Neural progenitor cell (in vitro differentiated cells): ENCODE results near the gene POLR1C. TPM values are rescaled to one million over a fixed set of nuclear protein-coding genes. Genes with fewer than 3 reads are reported as not detected.

Source experiments
- DNase-seq: peaks from one replicate; pipeline ENCODE4 v3.0.0-alpha.2; 2016; ENCODE audit warnings: low spot score
- H2AFZ ChIP-seq: fragments of 200-600 bp; sonication (generic); replicated peaks from 2 replicates; pipeline ENCODE4 v1.6.1; 2016; ENCODE audit warnings: antibody characterized with exemption
- H3F3A ChIP-seq: fragments of 200-600 bp; sonication (generic); 2 replicates; pipeline ENCODE4 v1.6.1; 2016; ENCODE audit warnings: antibody characterized with exemption, low read depth
- H3K27ac ChIP-seq: fragments of 200-600 bp; sonication (generic); 2 replicates; pipeline ENCODE4 v1.5.1; 2016; ENCODE audit warnings: mild to moderate bottlenecking
- H3K27me3 ChIP-seq: fragments of 200-600 bp; sonication (generic); 2 replicates; pipeline ENCODE4 v1.6.1; 2016; ENCODE audit warnings: mild to moderate bottlenecking, moderate library complexity
- H3K36me3 ChIP-seq: fragments of 200-600 bp; sonication (generic); 2 replicates; pipeline ENCODE4 v1.5.1; 2016
- H3K4me1 ChIP-seq: fragments of 200-600 bp; sonication (generic); 2 replicates; pipeline ENCODE4 v1.6.1; 2016; ENCODE audit warnings: mixed run types
- H3K4me2 ChIP-seq: fragments of 200-600 bp; sonication (generic); 2 replicates; pipeline ENCODE4 v1.6.1; 2016
- H3K4me3 ChIP-seq: fragments of 200-600 bp; sonication (generic); 2 replicates; pipeline ENCODE4 v1.5.1; 2016
- H3K79me2 ChIP-seq: fragments of 200-600 bp; sonication (generic); 2 replicates; pipeline ENCODE4 v1.6.1; 2016; ENCODE audit warnings: low read depth
- H3K9ac ChIP-seq: fragments of 200-600 bp; sonication (generic); 2 replicates; pipeline ENCODE4 v1.6.1; 2016
- H3K9me3 ChIP-seq: fragments of 200-600 bp; sonication (generic); 2 replicates; pipeline ENCODE4 v1.5.1; 2016; ENCODE audit warnings: low read depth
- H4K20me1 ChIP-seq: fragments of 200-600 bp; sonication (generic); 2 replicates; pipeline ENCODE4 v1.6.1; 2016; ENCODE audit warnings: low read depth
- H3K27ac Mint-ChIP-seq: 3 replicates; pipeline ENCODE4 v1.8.0; 2021; ENCODE audit warnings: mixed read lengths
- H3K27me3 Mint-ChIP-seq: 2 replicates; pipeline ENCODE4 v1.8.0; 2022; ENCODE audit warnings: low read depth, mild to moderate bottlenecking, inconsistent platforms, moderate library complexity, mixed read lengths; ENCODE audit not compliant: insufficient read depth
- H3K36me3 Mint-ChIP-seq: 3 replicates; pipeline ENCODE4 v1.8.0; 2021; ENCODE audit warnings: mixed read lengths
- H3K4me1 Mint-ChIP-seq: 3 replicates; pipeline ENCODE4 v1.8.0; 2021; ENCODE audit warnings: mixed read lengths
- H3K4me3 Mint-ChIP-seq: 3 replicates; pipeline ENCODE4 v1.8.0; 2021; ENCODE audit warnings: mild to moderate bottlenecking, moderate library complexity, mixed read lengths
- H3K9me3 Mint-ChIP-seq: 3 replicates; pipeline ENCODE4 v1.8.0; 2020; ENCODE audit warnings: mixed read lengths
- CTCF ChIP-seq: fragments of 200-600 bp; sonication (generic); IDR thresholded peaks from 2 replicates; pipeline ENCODE4 v1.5.1; 2017; ENCODE audit warnings: antibody characterized with exemption, mild to moderate bottlenecking
- EZH2 ChIP-seq: fragments of 200-600 bp; sonication (generic); IDR thresholded peaks from 2 replicates; pipeline ENCODE4 v1.6.1; 2017; ENCODE audit warnings: antibody characterized with exemption, mild to moderate bottlenecking, moderate library complexity
- EZH2phosphoT487 ChIP-seq: fragments of 200-600 bp; sonication (generic); IDR thresholded peaks from 2 replicates; pipeline ENCODE4 v1.6.1; 2017; ENCODE audit warnings: antibody characterized with exemption
- total RNA-seq: library from RNA; depleted of rRNA; stranded (reverse); fragments of >200 nt; gene quantifications from 2 replicates; pipeline ENCODE4 v1.2.3, GENCODE V29; 2015; ENCODE audit warnings: low replicate concordance

POLR1C gene
- total RNA-seq, 1 donor from 2014 or later = 24.4 TPM

GRCh38 chr6:43476746-43477145 lies 40.1 kb upstream of the POLR1C start:
- TF ChIP-seq EZH2phosphoT487 = no peak
- TF ChIP-seq CTCF = no peak
- no peak for TF ChIP-seq EZH2
- peaks cover 17% of the 10 kb centered on the region for H3K4me1 ChIP-seq
- peaks cover 26% of the 10 kb centered on the region for H4K20me1 ChIP-seq
- H3K9ac ChIP-seq = no peak overlapping the region
- no peaks in the 10 kb centered on the region for H3K36me3 ChIP-seq
- H3K4me3 ChIP-seq = peak overlapping the region; percentile 76
- H3K36me3 Mint-ChIP-seq = peaks cover 5% of the 10 kb centered on the region
- DNase-seq = no peak
- no peak overlapping the region for H3K27ac ChIP-seq
- peaks cover 39% of the 10 kb centered on the region for H3K79me2 ChIP-seq
- no peaks in the 10 kb centered on the region for H3K9me3 ChIP-seq
- peak overlapping the region; percentile 94 for H3K4me2 ChIP-seq
- no peaks in the 10 kb centered on the region for H3K27me3 Mint-ChIP-seq
- no peaks in the 10 kb centered on the region for H3K27me3 ChIP-seq
- H2AFZ ChIP-seq = peak overlapping the region; percentile 98
- peak overlapping the region; percentile 64 for H3K27ac Mint-ChIP-seq
- H3K4me3 Mint-ChIP-seq = peak overlapping the region; percentile 90
- H3K9me3 Mint-ChIP-seq = no peaks in the 10 kb centered on the region
- no peaks in the 10 kb centered on the region for H3F3A ChIP-seq
- peaks cover 35% of the 10 kb centered on the region for H3K4me1 Mint-ChIP-seq

GRCh38 chr6:43477235-43478007 lies 39.5 kb upstream of the POLR1C start, which contains the start of gene TJAP1:
TJAP1 (plus strand) TSS chr6:43477570; CDS start chr6:43499002, 21,432 bp downstream.
- H3K27me3 Mint-ChIP-seq = no peaks in the 10 kb centered on the region
- no peaks in the 10 kb centered on the region for H3K36me3 ChIP-seq
- H3K27ac Mint-ChIP-seq = peak within 1 kb of the TSS; percentile 64
- peak within 1 kb of the TSS; percentile 77 for H3K9ac ChIP-seq
- peak; percentile 92 for DNase-seq
- no peaks in the 10 kb centered on the region for H3F3A ChIP-seq
- H3K9me3 Mint-ChIP-seq = no peaks in the 10 kb centered on the region
- H3K4me1 ChIP-seq = peaks cover 17% of the 10 kb centered on the region
- H2AFZ ChIP-seq = peak within 1 kb of the TSS; percentile 98
- H3K27ac ChIP-seq = peak within 1 kb of the TSS; percentile 30
- peaks cover 39% of the 10 kb centered on the region for H3K79me2 ChIP-seq
- TF ChIP-seq EZH2 = peak; percentile 34
- no peak for TF ChIP-seq EZH2phosphoT487
- no peaks in the 10 kb centered on the region for H3K9me3 ChIP-seq
- peak within 1 kb of the TSS; percentile 94 for H3K4me2 ChIP-seq
- H3K4me3 Mint-ChIP-seq = peak within 1 kb of the TSS; percentile 90
- no peaks in the 10 kb centered on the region for H3K27me3 ChIP-seq
- peaks cover 35% of the 10 kb centered on the region for H3K4me1 Mint-ChIP-seq
- peak within 1 kb of the TSS; percentile 76 for H3K4me3 ChIP-seq
- H3K36me3 Mint-ChIP-seq = peaks cover 5% of the 10 kb centered on the region
- H4K20me1 ChIP-seq = peaks cover 33% of the 10 kb centered on the region

- Mint-ChIP-seq H3K27ac (peak overlapping the region; percentile 64), H3K36me3 (peaks cover 5% of the 10 kb centered on the region), H3K4me3 (peak overlapping the region; percentile 90), H3K4me1 (peaks cover 35% of the 10 kb centered on the region), H3K9me3 (no peaks in the 10 kb centered on the region), H3K27me3 (no peaks in the 10 kb centered on the region)
- peaks cover 37% of the 10 kb centered on the region for H4K20me1 ChIP-seq
- H3K9me3 ChIP-seq = no peaks in the 10 kb centered on the region
- no peaks in the 10 kb centered on the region for H3K36me3 ChIP-seq
- no peaks in the 10 kb centered on the region for H3K27me3 ChIP-seq
- peaks cover 17% of the 10 kb centered on the region for H3K4me1 ChIP-seq
- peaks cover 39% of the 10 kb centered on the region for H3K79me2 ChIP-seq
- H3K4me3 ChIP-seq = peak overlapping the region; percentile 76
- H3K27ac ChIP-seq = no peak overlapping the region
- H2AFZ ChIP-seq = peak overlapping the region; percentile 65
- no peak for TF ChIP-seq CTCF
- TF ChIP-seq EZH2phosphoT487 = no peak
- no peak for TF ChIP-seq EZH2
- no peaks in the 10 kb centered on the region for H3F3A ChIP-seq
- no peak for DNase-seq
- peak overlapping the region; percentile 94 for H3K4me2 ChIP-seq
- peak overlapping the region; percentile 77 for H3K9ac ChIP-seq
Measured at GRCh38 chr6:43478008-43478372, 38.9 kb upstream of the POLR1C start.

DNA sequence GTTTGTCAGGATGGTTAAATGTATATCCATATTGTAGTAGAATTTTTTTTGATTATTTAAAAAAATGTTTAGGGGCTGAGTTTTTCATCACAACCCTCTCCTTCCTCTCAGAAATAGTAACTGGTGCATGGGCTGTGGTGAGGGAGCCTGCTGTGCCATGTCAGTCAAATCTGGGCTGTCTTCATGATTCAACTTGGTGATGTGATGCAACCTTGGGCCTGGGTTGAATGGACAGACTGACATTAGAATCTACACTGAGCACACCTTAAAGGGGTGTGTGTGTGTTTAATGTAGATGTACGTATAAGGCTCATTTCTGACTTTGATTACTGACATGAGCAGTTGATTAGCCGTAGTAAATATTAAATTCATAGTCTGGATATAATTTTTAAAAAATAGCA lies 35.8 kb upstream of the POLR1C start:
- Histone ChIP-seq H3F3A (no peaks in the 10 kb centered on the region), H3K4me2 (no peak overlapping the region), H3K27me3 (no peaks in the 10 kb centered on the region), H3K4me3 (no peak overlapping the region), H3K27ac (no peak overlapping the region), H3K9ac (no peak overlapping the region), H2AFZ (no peak overlapping the region), H4K20me1 (peaks cover 57% of the 10 kb centered on the region), H3K4me1 (peaks cover 17% of the 10 kb centered on the region), H3K36me3 (no peaks in the 10 kb centered on the region), H3K9me3 (no peaks in the 10 kb centered on the region), H3K79me2 (peaks cover 39% of the 10 kb centered on the region)
- H3K27me3 Mint-ChIP-seq = no peaks in the 10 kb centered on the region
- peaks cover 8% of the 10 kb centered on the region for H3K36me3 Mint-ChIP-seq
- H3K27ac Mint-ChIP-seq = no peak overlapping the region
- DNase-seq = no peak
- TF ChIP-seq EZH2 (no peak), EZH2phosphoT487 (no peak), CTCF (no peak)
- peaks cover 35% of the 10 kb centered on the region for H3K4me1 Mint-ChIP-seq
- no peak overlapping the region for H3K4me3 Mint-ChIP-seq
- no peaks in the 10 kb centered on the region for H3K9me3 Mint-ChIP-seq
